NCI-H345 treated with DMSO at 0.1 percent for 48 hours (cell line): Measurements from ENCODE around the gene PRKG1.

ENCODE experiments used
- DNase-seq: peaks from one replicate; lab custom pipeline; 2025; ENCODE audit not compliant: unreplicated experiment; lab: John Stamatoyannopoulos, UW

PRKG1 gene

GRCh38 chr10:52077814-52078213 lies 1003.5 kb downstream of the PRKG1 start:
- no peak for DNase-seq

GRCh38 chr10:52078397-52078937 lies 1004.2 kb downstream of the PRKG1 start:
- no peak for DNase-seq

- DNase-seq, result no peak
These were observed 1008.0 kb downstream of the PRKG1 start for GRCh38 chr10:52082307-52082706.

GRCh38 chr10:52083422-52083821 lies 1009.1 kb downstream of the PRKG1 start:
- DNase-seq, result no peak

GRCh38 chr10:52092390-52092789 lies 1018.1 kb downstream of the PRKG1 start:
- no peak for DNase-seq

- no peak for DNase-seq
These were observed 1023.8 kb downstream of the PRKG1 start for GRCh38 chr10:52098130-52098529.

- no peak for DNase-seq
These were observed 1024.8 kb downstream of the PRKG1 start for GRCh38 chr10:52099026-52099600.

- DNase-seq, result no peak
These were observed 1025.8 kb downstream of the PRKG1 start for GRCh38 chr10:52100011-52100547.

GRCh38 chr10:52105301-52105700 lies 1031.0 kb downstream of the PRKG1 start:
- no peak for DNase-seq

- DNase-seq, result no peak
These were observed 1031.7 kb downstream of the PRKG1 start for GRCh38 chr10:52106011-52106410.

GRCh38 chr10:52106899-52107298 lies 1032.6 kb downstream of the PRKG1 start:
- DNase-seq, result no peak

- no peak for DNase-seq
These were observed 1033.9 kb downstream of the PRKG1 start for GRCh38 chr10:52108236-52108635.

GRCh38 chr10:52110576-52110975 lies 1036.3 kb downstream of the PRKG1 start:
- DNase-seq, result no peak

- no peak for DNase-seq
These were observed 1037.0 kb downstream of the PRKG1 start for GRCh38 chr10:52111101-52111891.

GRCh38 chr10:52115823-52116222 lies 1041.5 kb downstream of the PRKG1 start:
- DNase-seq, result no peak

- DNase-seq, result no peak
These were observed 1045.2 kb downstream of the PRKG1 start for GRCh38 chr10:52119507-52119906.

GRCh38 chr10:52121688-52122087 lies 1047.4 kb downstream of the PRKG1 start:
- no peak for DNase-seq

- no peak for DNase-seq
These were observed 1053.9 kb downstream of the PRKG1 start for GRCh38 chr10:52128056-52128683.

GRCh38 chr10:52129410-52130178 lies 1055.3 kb downstream of the PRKG1 start:
- DNase-seq, result no peak

- no peak for DNase-seq
These were observed 1060.8 kb downstream of the PRKG1 start for GRCh38 chr10:52135101-52135500.

GRCh38 chr10:52136921-52137320 lies 1062.6 kb downstream of the PRKG1 start:
- DNase-seq, result no peak
